Measurements from ENCODE around the gene BBS2.

BBS2 gene

DNA sequence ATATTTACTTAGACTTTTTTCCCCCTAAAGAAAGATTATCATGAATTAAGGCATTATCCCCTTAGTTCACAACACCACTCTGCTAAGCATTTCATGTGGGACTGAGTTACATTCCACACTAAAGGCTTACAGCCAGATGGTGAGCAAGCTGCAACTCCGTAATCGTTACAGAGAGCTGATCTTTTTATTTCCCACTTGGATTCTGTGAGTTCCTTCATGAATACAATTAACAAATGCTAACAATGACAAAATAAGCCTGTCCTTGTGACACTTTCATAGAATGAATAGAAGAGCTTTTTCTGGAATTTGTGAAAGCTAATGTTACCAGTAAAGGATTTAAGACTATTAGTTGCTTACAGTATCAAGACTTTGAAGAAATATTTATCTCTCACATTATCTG lies 59.7 kb downstream of the BBS2 start:
- TF ChIP-seq FOXK2 (IDR thresholded peaks at IDR 0.05) (no peak), ELF4 (IDR thresholded peaks at IDR 0.05) (no peak), L3MBTL2 (conservative IDR thresholded peaks at IDR 0.05) (no peak), ARNT (IDR thresholded peaks at IDR 0.05) (no peak), TARDBP (IDR thresholded peaks at IDR 0.05) (no peak), ZNF384 (IDR thresholded peaks at IDR 0.05) (no peak), NFRKB (IDR thresholded peaks at IDR 0.05) (no peak), LEF1 (IDR thresholded peaks at IDR 0.05; ENCODE audit: borderline replicate concordance) (no peak), FOXA1 (IDR thresholded peaks at IDR 0.05) (no peak), SUZ12 (IDR thresholded peaks at IDR 0.05) (no peak)
- TF ChIP-seq, protein P1, sequence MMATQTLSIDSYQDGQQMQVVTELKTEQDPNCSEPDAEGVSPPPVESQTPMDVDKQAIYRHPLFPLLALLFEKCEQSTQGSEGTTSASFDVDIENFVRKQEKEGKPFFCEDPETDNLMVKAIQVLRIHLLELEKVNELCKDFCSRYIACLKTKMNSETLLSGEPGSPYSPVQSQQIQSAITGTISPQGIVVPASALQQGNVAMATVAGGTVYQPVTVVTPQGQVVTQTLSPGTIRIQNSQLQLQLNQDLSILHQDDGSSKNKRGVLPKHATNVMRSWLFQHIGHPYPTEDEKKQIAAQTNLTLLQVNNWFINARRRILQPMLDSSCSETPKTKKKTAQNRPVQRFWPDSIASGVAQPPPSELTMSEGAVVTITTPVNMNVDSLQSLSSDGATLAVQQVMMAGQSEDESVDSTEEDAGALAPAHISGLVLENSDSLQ (IDR thresholded peaks at IDR 0.05), result no peak
- POLR2A ChIA-PET, result interaction anchor here (1.7 kb wide), 1 partner anchor 9 kb away, joined by 9 read pairs; the partner anchor contains the start of genes NUDT21 and OGFOD1
- CTCF ChIA-PET, result no interaction called here
- DNase-seq (ENCODE audit: extremely low spot score), result no peak

DNA sequence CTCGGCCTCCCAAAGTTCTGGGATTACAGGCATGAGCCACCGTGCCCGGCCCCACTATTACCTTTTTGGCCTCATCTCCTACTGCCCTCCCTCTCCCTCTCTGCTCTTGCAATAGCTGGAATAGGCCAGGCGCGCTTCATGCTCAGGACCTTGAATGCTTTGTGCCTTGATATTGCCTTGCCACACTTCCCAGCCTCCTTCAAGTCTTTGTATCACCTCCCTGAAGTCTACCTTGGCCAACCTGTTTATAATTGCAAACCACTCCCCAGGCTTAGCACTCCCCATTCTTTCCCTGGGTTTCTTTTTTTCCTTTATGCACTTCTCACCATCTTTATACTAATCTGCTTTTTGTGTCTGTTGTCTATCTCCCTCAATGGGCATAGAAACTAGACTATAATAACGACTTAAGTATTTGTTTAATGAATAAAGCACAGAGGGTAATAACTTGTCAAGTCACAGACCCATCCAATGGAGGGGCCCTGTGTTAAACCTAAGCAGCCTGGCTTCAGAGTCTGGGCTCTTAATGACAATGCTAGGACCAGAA lies 61.8 kb downstream of the BBS2 start:
- no peak for TF ChIP-seq SUZ12 (IDR thresholded peaks at IDR 0.05)
- TF ChIP-seq ZNF384 (IDR thresholded peaks at IDR 0.05), result no peak
- no peak for TF ChIP-seq L3MBTL2 (conservative IDR thresholded peaks at IDR 0.05)
- no peak for TF ChIP-seq NFRKB (IDR thresholded peaks at IDR 0.05)
- TF ChIP-seq ELF4 (IDR thresholded peaks at IDR 0.05), result no peak
- no peak for TF ChIP-seq FOXK2 (IDR thresholded peaks at IDR 0.05)
- no peak for TF ChIP-seq BHLHE40 (IDR thresholded peaks at IDR 0.05; ENCODE audit: borderline replicate concordance)
- TF ChIP-seq ARNT (IDR thresholded peaks at IDR 0.05), result no peak
- TF ChIP-seq FOXA1 (IDR thresholded peaks at IDR 0.05), result no peak
- TF ChIP-seq HDGF (IDR thresholded peaks at IDR 0.05; ENCODE audit: borderline replicate concordance), result no peak
- no peak for TF ChIP-seq CTBP1 (IDR thresholded peaks at IDR 0.05; ENCODE audit: borderline replicate concordance)
- TF ChIP-seq, protein P1 (IDR thresholded peaks at IDR 0.05), result no peak
- no peak for TF ChIP-seq LEF1 (IDR thresholded peaks at IDR 0.05; ENCODE audit: borderline replicate concordance)
- no peak for TF ChIP-seq FOXM1 (IDR thresholded peaks at IDR 0.05; ENCODE audit: borderline replicate concordance)
- TF ChIP-seq TARDBP (IDR thresholded peaks at IDR 0.05), result no peak
- TF ChIP-seq SP1 (IDR thresholded peaks at IDR 0.05), result no peak
- CTCF ChIA-PET, result no interaction called here
- no peak for DNase-seq (ENCODE audit: extremely low spot score)
- POLR2A ChIA-PET, result no interaction called here

DNA sequence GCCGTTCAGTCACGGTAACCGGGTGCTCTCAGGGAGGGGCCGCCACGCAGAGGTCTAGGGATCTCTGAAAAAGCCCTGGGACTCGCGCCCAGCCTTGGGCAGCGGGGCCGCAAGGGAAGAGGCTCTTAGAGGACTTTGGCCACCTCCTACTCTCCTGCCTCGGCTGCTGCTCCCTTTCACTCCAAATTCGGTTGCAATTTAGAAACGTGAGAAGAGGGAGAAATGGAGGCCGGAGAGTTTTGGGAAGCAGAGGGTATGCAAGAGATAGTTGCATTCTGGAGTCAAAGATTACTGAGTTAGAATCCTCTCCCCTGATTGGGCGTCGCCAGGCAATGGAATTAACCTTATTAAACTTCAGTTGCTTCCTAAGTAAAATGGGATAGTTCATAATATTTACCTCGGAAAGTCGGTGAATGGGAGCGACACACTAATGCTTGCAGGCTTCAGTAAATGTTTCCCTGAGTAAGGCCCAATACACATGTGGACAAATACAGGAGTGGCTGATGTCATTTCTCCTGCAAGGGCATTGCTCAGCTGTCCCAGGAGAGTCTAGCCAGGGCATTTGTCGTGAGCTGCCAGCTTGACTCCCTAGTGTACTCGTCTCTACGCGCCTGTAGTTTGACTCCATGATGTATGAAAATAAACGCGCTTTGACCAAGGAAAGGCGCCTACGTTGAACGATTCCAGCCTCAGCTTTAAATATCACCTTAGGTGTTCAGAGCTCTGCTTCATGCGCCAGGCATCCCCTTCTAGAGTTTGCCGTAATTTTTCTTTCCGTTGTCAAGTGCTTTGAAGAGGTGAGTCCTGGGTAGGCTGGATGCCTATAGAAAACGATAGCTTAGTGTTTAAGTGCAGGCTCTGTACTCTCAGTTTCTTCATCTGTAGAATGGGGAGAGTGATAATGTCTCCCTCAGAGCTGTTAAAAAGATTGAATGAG lies 67.8 kb downstream of the BBS2 start:
- CTCF ChIA-PET, result no interaction called here
- TF ChIP-seq HDGF (IDR thresholded peaks at IDR 0.05; ENCODE audit: borderline replicate concordance), result no peak
- TF ChIP-seq SP1 (IDR thresholded peaks at IDR 0.05), result no peak
- TF ChIP-seq CTBP1 (IDR thresholded peaks at IDR 0.05; ENCODE audit: borderline replicate concordance), result no peak
- no peak for TF ChIP-seq FOXM1 (IDR thresholded peaks at IDR 0.05; ENCODE audit: borderline replicate concordance)
- no peak for TF ChIP-seq FOXA1 (IDR thresholded peaks at IDR 0.05)
- no peak for TF ChIP-seq SUZ12 (IDR thresholded peaks at IDR 0.05)
- TF ChIP-seq, protein P1 (IDR thresholded peaks at IDR 0.05), result no peak
- no peak for TF ChIP-seq NFRKB (IDR thresholded peaks at IDR 0.05)
- no peak for TF ChIP-seq ELF4 (IDR thresholded peaks at IDR 0.05)
- no peak for TF ChIP-seq LEF1 (IDR thresholded peaks at IDR 0.05; ENCODE audit: borderline replicate concordance)
- no peak for TF ChIP-seq ZNF384 (IDR thresholded peaks at IDR 0.05)
- no peak for TF ChIP-seq L3MBTL2 (conservative IDR thresholded peaks at IDR 0.05)
- TF ChIP-seq ARNT (IDR thresholded peaks at IDR 0.05), result no peak
- no peak for TF ChIP-seq FOXK2 (IDR thresholded peaks at IDR 0.05)
- TF ChIP-seq BHLHE40 (IDR thresholded peaks at IDR 0.05; ENCODE audit: borderline replicate concordance), result no peak
- TF ChIP-seq TARDBP (IDR thresholded peaks at IDR 0.05), result no peak
- POLR2A ChIA-PET, result interaction anchor here (0.9 to 1.8 kb wide), 17 partner anchors 8 to 250 kb away, joined by 3 to 10 read pairs (median 5); no protein-coding TSS in a partner anchor
- peak; percentile 53 for DNase-seq (ENCODE audit: extremely low spot score)

DNA sequence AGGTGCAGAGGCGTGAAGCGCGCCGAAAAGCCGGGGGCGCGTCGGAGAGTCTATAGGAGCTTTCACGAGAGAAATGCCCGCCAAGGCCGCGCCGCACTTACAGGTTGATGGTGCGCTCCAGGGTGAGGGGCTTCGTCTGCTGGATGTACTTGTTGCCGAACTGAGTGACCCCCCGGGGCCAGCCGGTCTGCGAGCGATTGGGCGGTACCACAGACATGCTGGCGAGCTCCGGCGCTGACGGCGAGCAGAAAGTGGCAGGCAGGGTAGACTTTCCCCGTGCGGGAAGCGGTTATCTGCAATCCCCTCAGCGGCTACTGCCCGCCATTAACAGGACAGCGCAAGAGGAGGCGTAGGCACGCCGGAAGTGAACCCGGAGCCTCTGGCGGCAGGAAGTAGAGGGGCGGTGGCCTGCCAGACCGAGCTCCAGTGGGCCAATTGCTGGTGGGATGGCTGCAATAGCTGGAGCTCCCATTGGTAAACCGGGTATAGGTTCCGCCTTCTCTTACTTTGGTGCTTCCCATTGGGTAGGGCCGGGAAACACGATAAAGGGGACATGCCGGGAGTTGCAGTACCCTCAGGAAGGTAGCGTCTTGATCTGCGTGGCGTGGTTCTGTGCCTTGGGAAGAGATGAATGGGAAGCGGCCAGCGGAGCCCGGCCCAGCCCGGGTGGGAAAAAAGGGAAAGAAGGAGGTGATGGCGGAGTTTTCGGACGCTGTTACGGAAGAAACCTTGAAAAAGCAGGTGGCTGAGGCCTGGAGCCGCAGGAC lies 68.7 kb downstream of the BBS2 start, which contains the start of the genes NUDT21 and OGFOD1:
Gene NUDT21, minus strand, starts transcription at position 347 of the 767 bp plus-strand sequence. Its CDS starts 130 bp downstream, at position 217.
Gene OGFOD1, plus strand, starts transcription at position 569 of the 767 bp plus-strand sequence. Its CDS starts 59 bp downstream, at position 628.
- TF ChIP-seq, protein P1 (IDR thresholded peaks at IDR 0.05), result peak; percentile 76
- no peak for TF ChIP-seq FOXA1 (IDR thresholded peaks at IDR 0.05)
- TF ChIP-seq ELF4 (IDR thresholded peaks at IDR 0.05), result peak; percentile 20
- ChIA-PET CTCF (no interaction called here), POLR2A (interaction anchor here (0.6 to 1.8 kb wide), 20 partner anchors 9 to 251 kb away, joined by 3 to 10 read pairs (median 4); no protein-coding TSS in a partner anchor)
- peak; percentile 98 for DNase-seq (ENCODE audit: extremely low spot score)

Measured in HEK293T (cell line).